Activated effector memory CD4-positive, alpha-beta T cell treated with anti-CD3 and anti-CD28 coated beads, Interleukin-2, amount 50 U/mL, for 16 hours (primary cell): ENCODE measurements around the gene TBPL2.
"Not testable (repeated sequence)": the region's sequence is repeated elsewhere in the genome, so short reads cannot be mapped to it uniquely, and the experiment has no call there.

Experiments
- DNase-seq: peaks from one replicate; pipeline ENCODE4 v3.0.0-alpha.2; 2020

Gene TBPL2

GRCh38 chr14:55438066-55438683 lies 2.2 kb downstream of the TBPL2 start:
- no peak for DNase-seq

- DNase-seq: no peak
Measured at GRCh38 chr14:55436931-55437330, 3.5 kb downstream of the TBPL2 start.

- no peak for DNase-seq
Measured at GRCh38 chr14:55436519-55436918, 3.9 kb downstream of the TBPL2 start.

GRCh38 chr14:55434805-55435174 lies 5.6 kb downstream of the TBPL2 start:
- DNase-seq: no peak

- DNase-seq: peak; percentile 67
Measured at GRCh38 chr14:55433880-55434804, 6.3 kb downstream of the TBPL2 start.

GRCh38 chr14:55432628-55433027 lies 7.8 kb downstream of the TBPL2 start:
- no peak for DNase-seq

GRCh38 chr14:55430024-55430690 lies 10.3 kb downstream of the TBPL2 start:
- DNase-seq: no peak

GRCh38 chr14:55427439-55427838 lies 13.0 kb downstream of the TBPL2 start:
- DNase-seq: no peak

GRCh38 chr14:55426891-55427290 lies 13.5 kb downstream of the TBPL2 start:
- DNase-seq: no peak

GRCh38 chr14:55425091-55425490 lies 15.3 kb downstream of the TBPL2 start:
- DNase-seq: no peak

- no peak for DNase-seq
Measured at GRCh38 chr14:55423969-55424368, 16.4 kb downstream of the TBPL2 start.

GRCh38 chr14:55422338-55422737 lies 18.1 kb downstream of the TBPL2 start:
- not testable (repeated sequence) for DNase-seq

GRCh38 chr14:55419663-55420062 lies 20.8 kb downstream of the TBPL2 start:
- no peak for DNase-seq

- no peak for DNase-seq
Measured at GRCh38 chr14:55418411-55418810, 22.0 kb downstream of the TBPL2 start.

- no peak for DNase-seq
Measured at GRCh38 chr14:55417955-55418354, 22.5 kb downstream of the TBPL2 start.

- DNase-seq: no peak
Measured at GRCh38 chr14:55416866-55417265, 23.6 kb downstream of the TBPL2 start.

- DNase-seq: no peak
Measured at GRCh38 chr14:55414551-55414950, 25.9 kb downstream of the TBPL2 start.

GRCh38 chr14:55412676-55413075 lies 27.7 kb downstream of the TBPL2 start:
- no peak for DNase-seq

- DNase-seq: peak; percentile 91
Measured at GRCh38 chr14:55411426-55412389, 28.7 kb downstream of the TBPL2 start, which contains the start of gene ATG14. ATG14 (minus strand) TSS chr14:55411830; CDS start chr14:55411822, 8 bp downstream.

- DNase-seq: no peak
Measured at GRCh38 chr14:55410876-55411275, 29.5 kb downstream of the TBPL2 start.

GRCh38 chr14:55404173-55404854 lies 36.1 kb downstream of the TBPL2 start:
- no peak for DNase-seq

- DNase-seq: no peak
Measured at GRCh38 chr14:55401751-55402150, 38.7 kb downstream of the TBPL2 start.
